Measurements from ENCODE around the gene SPINT1.

Gene SPINT1

GRCh38 chr15:40843261-40843884, 475 bp upstream of the SPINT1 start:
- DNase-seq = no peak
- Histone ChIP-seq H3K27me3 (replicated peaks in 2 of 5; ENCODE audit: control insufficient read depth in 4 of 5, insufficient read depth in 5 of 5, low read length in 4 of 5) (peaks cover 0 to 5% (median 0%) of the 10 kb centered on the region in 5 experiments), H3K4me1 (ENCODE audit: control extremely low read depth in 1 of 4, control insufficient read depth in 4 of 4, insufficient read depth in 4 of 4, low read length in 3 of 4) (peaks cover 7 to 48% (median 42%) of the 10 kb centered on the region in 4 experiments), H3K9me3 (ENCODE audit: control extremely low read depth in 1 of 5, control insufficient read depth in 4 of 5, insufficient read depth in 2 of 5, low read depth in 1 of 5, low read length in 4 of 5) (no peaks in the 10 kb centered on the region), H3K27ac (ENCODE audit: insufficient read depth in 1 of 2, low read depth in 1 of 2, low read length in 2 of 2, poor library complexity in 1 of 2, severe bottlenecking in 2 of 2) (no peak overlapping the region), H3K4me3 (ENCODE audit: control insufficient read depth in 1 of 7, extremely low read depth in 1 of 7, insufficient read depth in 4 of 7, low read depth in 2 of 7, low read length in 6 of 7) (peak overlapping the region in 6 of 7 experiments; percentile 56 to 84 (median 70)), H3K36me3 (ENCODE audit: control insufficient read depth in 4 of 4, insufficient read depth in 4 of 4, low read length in 3 of 4) (no peaks in the 10 kb centered on the region)
- CTCF ChIA-PET = interaction anchor here (1.0 to 7.6 kb wide), 5 partner anchors 9 to 30 kb away, joined by 3 to 78 read pairs (median 4); no protein-coding TSS in a partner anchor
- WGBS (ENCODE audit: insufficient coverage) = 40% methylated on average over 27 of the region's 34 CpGs
- POLR2A ChIA-PET = no interaction called here

GRCh38 chr15:40844696-40845030, 815 bp downstream of the SPINT1 start:
- peaks cover 7 to 48% (median 42%) of the 10 kb centered on the region in 4 experiments for H3K4me1 ChIP-seq (ENCODE audit: control extremely low read depth in 1 of 4, control insufficient read depth in 4 of 4, insufficient read depth in 4 of 4, low read length in 3 of 4)
- H3K27ac ChIP-seq (ENCODE audit: insufficient read depth in 1 of 2, low read depth in 1 of 2, low read length in 2 of 2, poor library complexity in 1 of 2, severe bottlenecking in 2 of 2) = no peak overlapping the region
- peaks cover 0 to 4% (median 0%) of the 10 kb centered on the region in 4 experiments for H3K36me3 ChIP-seq (ENCODE audit: control insufficient read depth in 4 of 4, insufficient read depth in 4 of 4, low read length in 3 of 4)
- peak in 2 of 3 donors; percentile 77 to 81 for DNase-seq
- 0% methylated on average over 18 of the region's 28 CpGs for WGBS (ENCODE audit: insufficient coverage)
- ChIA-PET POLR2A (interaction anchor here (0.8 kb wide), 1 partner anchor 132 kb away, joined by 3 read pairs; no protein-coding TSS in a partner anchor), CTCF (interaction anchor here (0.9 to 7.6 kb wide), 7 partner anchors 8 to 56 kb away, joined by 3 to 78 read pairs (median 4); no protein-coding TSS in a partner anchor)
- H3K4me3 ChIP-seq (ENCODE audit: control insufficient read depth in 1 of 7, extremely low read depth in 1 of 7, insufficient read depth in 4 of 7, low read depth in 2 of 7, low read length in 6 of 7) = peak overlapping the region; percentile 56 to 84 (median 66)
- H3K9me3 ChIP-seq (ENCODE audit: control extremely low read depth in 1 of 5, control insufficient read depth in 4 of 5, insufficient read depth in 2 of 5, low read depth in 1 of 5, low read length in 4 of 5) = no peaks in the 10 kb centered on the region
- peaks cover 0 to 5% (median 0%) of the 10 kb centered on the region in 5 experiments for H3K27me3 ChIP-seq (replicated peaks in 2 of 5; ENCODE audit: control insufficient read depth in 4 of 5, insufficient read depth in 5 of 5, low read length in 4 of 5)

- POLR2A ChIA-PET = interaction anchor here (0.8 kb wide), 1 partner anchor 132 kb away, joined by 3 read pairs; no protein-coding TSS in a partner anchor
- H3K4me1 ChIP-seq (ENCODE audit: control extremely low read depth in 1 of 4, control insufficient read depth in 4 of 4, insufficient read depth in 4 of 4, low read length in 3 of 4) = peaks cover 7 to 48% (median 42%) of the 10 kb centered on the region in 4 experiments
- CTCF ChIA-PET = interaction anchor here (0.9 to 7.6 kb wide), 5 partner anchors 13 to 56 kb away, joined by 3 to 78 read pairs (median 4); no protein-coding TSS in a partner anchor
- no peaks in the 10 kb centered on the region for H3K9me3 ChIP-seq (ENCODE audit: control extremely low read depth in 1 of 5, control insufficient read depth in 4 of 5, insufficient read depth in 2 of 5, low read depth in 1 of 5, low read length in 4 of 5)
- H3K4me3 ChIP-seq (ENCODE audit: control insufficient read depth in 1 of 7, extremely low read depth in 1 of 7, insufficient read depth in 4 of 7, low read depth in 2 of 7, low read length in 6 of 7) = peak overlapping the region; percentile 56 to 84 (median 66)
- no peak for DNase-seq
- WGBS (ENCODE audit: insufficient coverage) = 26% methylated on average over 6 of the region's 12 CpGs
- H3K27me3 ChIP-seq (replicated peaks in 2 of 5; ENCODE audit: control insufficient read depth in 4 of 5, insufficient read depth in 5 of 5, low read length in 4 of 5) = peaks cover 0 to 5% (median 0%) of the 10 kb centered on the region in 5 experiments
- peaks cover 0 to 4% (median 0%) of the 10 kb centered on the region in 4 experiments for H3K36me3 ChIP-seq (ENCODE audit: control insufficient read depth in 4 of 4, insufficient read depth in 4 of 4, low read length in 3 of 4)
- no peak overlapping the region for H3K27ac ChIP-seq (ENCODE audit: insufficient read depth in 1 of 2, low read depth in 1 of 2, low read length in 2 of 2, poor library complexity in 1 of 2, severe bottlenecking in 2 of 2)
Measured at GRCh38 chr15:40845036-40845435, 1.2 kb downstream of the SPINT1 start.

GRCh38 chr15:40845511-40846284, 1.9 kb downstream of the SPINT1 start:
- Histone ChIP-seq H3K27me3 (replicated peaks in 2 of 5; ENCODE audit: control insufficient read depth in 4 of 5, insufficient read depth in 5 of 5, low read length in 4 of 5) (peaks cover 0 to 5% (median 0%) of the 10 kb centered on the region in 5 experiments), H3K4me1 (ENCODE audit: control extremely low read depth in 1 of 4, control insufficient read depth in 4 of 4, insufficient read depth in 4 of 4, low read length in 3 of 4) (peaks cover 7 to 48% (median 42%) of the 10 kb centered on the region in 4 experiments), H3K9me3 (ENCODE audit: control extremely low read depth in 1 of 5, control insufficient read depth in 4 of 5, insufficient read depth in 2 of 5, low read depth in 1 of 5, low read length in 4 of 5) (no peaks in the 10 kb centered on the region), H3K4me3 (ENCODE audit: control insufficient read depth in 1 of 7, extremely low read depth in 1 of 7, insufficient read depth in 4 of 7, low read depth in 2 of 7, low read length in 6 of 7) (peak overlapping the region in 3 of 7 experiments; percentile 74 to 84 (median 82)), H3K27ac (ENCODE audit: insufficient read depth in 1 of 2, low read depth in 1 of 2, low read length in 2 of 2, poor library complexity in 1 of 2, severe bottlenecking in 2 of 2) (no peak overlapping the region), H3K36me3 (ENCODE audit: control insufficient read depth in 4 of 4, insufficient read depth in 4 of 4, low read length in 3 of 4) (peaks cover 0 to 6% (median 3%) of the 10 kb centered on the region in 4 experiments)
- DNase-seq = no peak
- ChIA-PET CTCF (interaction anchor here (1.8 to 7.6 kb wide), 2 partner anchors 12 to 55 kb away, joined by 4 to 78 read pairs; no protein-coding TSS in a partner anchor), POLR2A (no interaction called here)
- WGBS (ENCODE audit: insufficient coverage) = 79% methylated on average over 7 of the region's 8 CpGs

GRCh38 chr15:40846841-40847222, 3.0 kb downstream of the SPINT1 start:
- Histone ChIP-seq H3K4me1 (ENCODE audit: control extremely low read depth in 1 of 4, control insufficient read depth in 4 of 4, insufficient read depth in 4 of 4, low read length in 3 of 4) (peaks cover 7 to 48% (median 42%) of the 10 kb centered on the region in 4 experiments), H3K27me3 (replicated peaks in 2 of 5; ENCODE audit: control insufficient read depth in 4 of 5, insufficient read depth in 5 of 5, low read length in 4 of 5) (peaks cover 0 to 5% (median 0%) of the 10 kb centered on the region in 5 experiments), H3K9me3 (ENCODE audit: control extremely low read depth in 1 of 5, control insufficient read depth in 4 of 5, insufficient read depth in 2 of 5, low read depth in 1 of 5, low read length in 4 of 5) (no peaks in the 10 kb centered on the region), H3K4me3 (ENCODE audit: control insufficient read depth in 1 of 7, extremely low read depth in 1 of 7, insufficient read depth in 4 of 7, low read depth in 2 of 7, low read length in 6 of 7) (peak overlapping the region in 4 of 7 experiments; percentile 30 to 57 (median 50)), H3K36me3 (ENCODE audit: control insufficient read depth in 4 of 4, insufficient read depth in 4 of 4, low read length in 3 of 4) (peaks cover 0 to 8% (median 3%) of the 10 kb centered on the region in 4 experiments), H3K27ac (ENCODE audit: insufficient read depth in 1 of 2, low read depth in 1 of 2, low read length in 2 of 2, poor library complexity in 1 of 2, severe bottlenecking in 2 of 2) (peak overlapping the region in 1 of 2 experiments; percentile 50)
- no peak for DNase-seq
- POLR2A ChIA-PET = interaction anchor here (1.3 kb wide), 1 partner anchor 19 kb away, joined by 3 read pairs; the partner anchor contains the start of gene PPP1R14D
- CTCF ChIA-PET = interaction anchor here (1.4 to 7.6 kb wide), 3 partner anchors 11 to 47 kb away, joined by 3 to 78 read pairs (median 6); partner anchors contain the start of gene VPS18

GRCh38 chr15:40847223-40847961, 3.5 kb downstream of the SPINT1 start:
- POLR2A ChIA-PET = interaction anchor here (1.3 kb wide), 1 partner anchor 19 kb away, joined by 3 read pairs; the partner anchor contains the start of gene PPP1R14D
- Histone ChIP-seq H3K27me3 (replicated peaks in 2 of 5; ENCODE audit: control insufficient read depth in 4 of 5, insufficient read depth in 5 of 5, low read length in 4 of 5) (peaks cover 0 to 5% (median 0%) of the 10 kb centered on the region in 5 experiments), H3K4me3 (ENCODE audit: control insufficient read depth in 1 of 7, extremely low read depth in 1 of 7, insufficient read depth in 4 of 7, low read depth in 2 of 7, low read length in 6 of 7) (peak overlapping the region in 5 of 7 experiments; percentile 8 to 57 (median 44)), H3K27ac (ENCODE audit: insufficient read depth in 1 of 2, low read depth in 1 of 2, low read length in 2 of 2, poor library complexity in 1 of 2, severe bottlenecking in 2 of 2) (peak overlapping the region in 1 of 2 experiments; percentile 50), H3K36me3 (ENCODE audit: control insufficient read depth in 4 of 4, insufficient read depth in 4 of 4, low read length in 3 of 4) (peaks cover 0 to 8% (median 3%) of the 10 kb centered on the region in 4 experiments), H3K9me3 (ENCODE audit: control extremely low read depth in 1 of 5, control insufficient read depth in 4 of 5, insufficient read depth in 2 of 5, low read depth in 1 of 5, low read length in 4 of 5) (no peaks in the 10 kb centered on the region), H3K4me1 (ENCODE audit: control extremely low read depth in 1 of 4, control insufficient read depth in 4 of 4, insufficient read depth in 4 of 4, low read length in 3 of 4) (peaks cover 7 to 48% (median 42%) of the 10 kb centered on the region in 4 experiments)
- CTCF ChIA-PET = interaction anchor here (0.8 to 7.6 kb wide), 5 partner anchors 10 to 59 kb away, joined by 3 to 78 read pairs (median 4); partner anchors contain the start of gene VPS18
- WGBS (ENCODE audit: insufficient coverage) = 73% methylated on average over 2 of the region's 7 CpGs
- peak; percentile 88 to 95 (median 95) for DNase-seq
